ENCODE measurements around the gene IMPA2.

- TF ChIP-seq E2F8 (IDR thresholded peaks at IDR 0.05; ENCODE audit: low read depth, partially characterized antibody) = no peak
- TF ChIP-seq ZNF384 (IDR thresholded peaks at IDR 0.05; ENCODE audit: borderline replicate concordance, low read depth, low read length) = no peak
- TF ChIP-seq CTCF (IDR thresholded peaks at IDR 0.05 in 2 of 3, conservative IDR thresholded peaks at IDR 0.05 in 1 of 3; ENCODE audit: control insufficient read depth in 2 of 3, extremely low read depth in 1 of 3, insufficient read depth in 1 of 3, low read depth in 3 of 3, low read length in 3 of 3) = no peak
- TF ChIP-seq TCF12 (IDR thresholded peaks at IDR 0.05; ENCODE audit: low read depth, low read length) = no peak
- TF ChIP-seq SUZ12 (IDR thresholded peaks at IDR 0.05; ENCODE audit: unreplicated experiment) = no peak
- TF ChIP-seq RAD21 (IDR thresholded peaks at IDR 0.05; ENCODE audit: insufficient read depth, low read depth, low read length) = no peak
- no peak for TF ChIP-seq REST (IDR thresholded peaks at IDR 0.05; ENCODE audit: low read depth, low read length)
- no peak for TF ChIP-seq ZNF207 (IDR thresholded peaks at IDR 0.05; ENCODE audit: borderline replicate concordance)
- TF ChIP-seq SMC3 (IDR thresholded peaks at IDR 0.05; ENCODE audit: borderline replicate concordance, low read length) = no peak
- no peak for TF ChIP-seq MXI1 (IDR thresholded peaks at IDR 0.05; ENCODE audit: low read depth, low read length)
Observed at GRCh38 chr18:12046046-12046750, 64.9 kb downstream of the IMPA2 start.

Data from GM12878 (cell line).